ENCODE measurements around the gene ARMC2. TPM values are rescaled to one million over a fixed set of nuclear protein-coding genes. Genes with fewer than 3 reads are reported as not detected.
"Not testable (repeated sequence)": the region's sequence is repeated elsewhere in the genome, so short reads cannot be mapped to it uniquely, and the experiment has no call there.

The ARMC2 gene
- total RNA-seq, 1 donor from 2014 or later, result 2.8 TPM

DNA sequence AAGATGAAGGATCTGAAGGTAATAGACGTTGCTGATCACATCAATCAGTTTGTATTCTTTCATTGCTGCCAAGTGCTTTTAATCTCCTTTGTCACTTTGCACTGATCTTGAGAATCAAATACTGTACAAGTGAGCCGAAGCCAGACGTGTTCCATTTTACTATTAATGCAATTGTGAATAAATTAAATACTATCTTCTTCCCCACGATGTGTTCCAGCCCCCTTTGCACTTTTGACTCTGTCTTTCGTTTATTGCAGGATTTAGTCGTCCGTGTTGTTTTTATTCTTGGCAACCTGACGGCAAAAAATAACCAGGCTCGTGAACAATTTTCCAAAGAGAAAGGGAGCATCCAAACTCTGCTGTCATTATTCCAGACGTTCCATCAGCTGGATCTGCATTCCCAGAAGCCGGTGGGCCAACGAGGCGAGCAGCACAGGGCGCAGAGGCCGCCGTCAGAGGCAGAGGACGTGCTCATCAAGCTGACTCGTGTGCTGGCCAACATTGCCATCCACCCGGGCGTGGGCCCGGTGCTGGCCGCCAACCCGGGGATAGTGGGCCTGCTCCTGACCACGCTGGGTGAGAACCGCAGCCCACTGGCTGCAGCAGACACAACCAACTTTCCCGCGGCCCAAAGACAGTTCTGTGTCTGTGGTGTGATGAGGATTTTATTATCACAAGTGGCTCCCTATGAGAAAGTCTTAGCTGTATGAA is 104.7 kb downstream of the ARMC2 start:
- no peak for DNase-seq

DNA sequence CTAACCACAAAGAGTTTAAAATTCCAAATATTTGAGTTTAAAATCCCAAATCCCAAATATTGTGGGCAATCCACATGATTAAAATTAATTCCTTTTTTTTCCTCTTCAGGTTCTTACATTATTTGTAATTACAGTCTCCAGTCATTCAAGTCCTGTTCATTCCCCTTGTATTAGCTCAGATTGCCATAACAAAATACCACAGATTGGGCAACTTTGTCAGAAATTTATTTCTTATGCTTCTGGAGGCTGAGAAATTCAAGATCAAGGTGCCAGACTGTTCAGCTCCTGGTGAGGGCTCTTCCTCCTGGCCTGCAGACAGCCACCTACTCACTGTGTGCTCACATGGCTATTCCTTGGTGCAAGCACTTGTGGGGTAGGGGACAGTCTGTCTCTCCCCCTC is 105.5 kb downstream of the ARMC2 start:
- DNase-seq, result no peak

DNA sequence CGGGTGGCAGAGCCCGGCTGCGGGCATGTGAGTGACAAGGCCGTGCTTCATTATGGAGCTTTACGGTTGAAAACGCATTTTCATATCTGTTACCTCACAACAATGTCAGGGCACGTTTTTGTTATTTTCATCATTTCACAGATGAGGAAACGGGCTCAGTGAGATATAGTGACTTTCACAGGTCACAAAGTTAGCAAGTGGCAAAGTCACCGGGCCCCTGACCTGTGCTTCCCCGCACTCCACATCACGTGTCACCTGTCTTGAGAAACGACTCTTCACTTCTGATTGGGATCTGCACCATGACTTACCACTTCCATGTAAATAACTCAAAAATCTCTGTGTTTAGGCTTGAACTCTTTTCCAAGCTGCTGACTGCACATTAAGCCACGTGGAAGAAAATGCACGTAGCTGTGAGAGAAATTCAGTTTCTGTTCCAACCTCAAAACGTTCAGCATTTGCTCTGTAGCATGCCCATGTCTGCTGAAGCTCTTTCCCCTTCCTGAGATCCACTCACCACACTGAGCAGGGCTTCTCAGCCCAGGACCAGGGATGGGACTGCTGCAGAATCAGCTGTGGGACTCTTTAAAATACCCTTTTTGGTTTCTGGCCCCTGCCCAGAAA is 107.2 kb downstream of the ARMC2 start:
- no peak for DNase-seq

DNA sequence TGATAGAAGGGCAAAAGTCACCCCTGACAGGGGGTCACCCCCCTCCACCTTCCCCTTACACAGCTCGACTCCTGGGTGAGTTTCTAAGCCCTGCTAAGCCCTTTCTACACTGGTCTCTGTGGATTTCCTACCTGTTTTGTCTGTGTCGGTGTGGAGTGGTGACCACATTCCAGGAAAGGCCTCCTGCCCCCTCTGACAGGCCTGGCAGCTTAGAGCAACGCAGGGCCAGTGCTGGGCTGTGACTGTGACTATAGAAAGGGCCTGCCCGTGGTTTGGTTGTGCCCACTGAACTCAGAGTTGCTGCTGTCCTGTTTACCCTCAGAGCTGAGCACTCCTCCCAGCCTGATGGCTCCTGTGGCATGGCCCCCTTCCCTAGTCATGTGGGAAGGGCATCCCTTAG is 109.0 kb downstream of the ARMC2 start:
- DNase-seq, result no peak

DNA sequence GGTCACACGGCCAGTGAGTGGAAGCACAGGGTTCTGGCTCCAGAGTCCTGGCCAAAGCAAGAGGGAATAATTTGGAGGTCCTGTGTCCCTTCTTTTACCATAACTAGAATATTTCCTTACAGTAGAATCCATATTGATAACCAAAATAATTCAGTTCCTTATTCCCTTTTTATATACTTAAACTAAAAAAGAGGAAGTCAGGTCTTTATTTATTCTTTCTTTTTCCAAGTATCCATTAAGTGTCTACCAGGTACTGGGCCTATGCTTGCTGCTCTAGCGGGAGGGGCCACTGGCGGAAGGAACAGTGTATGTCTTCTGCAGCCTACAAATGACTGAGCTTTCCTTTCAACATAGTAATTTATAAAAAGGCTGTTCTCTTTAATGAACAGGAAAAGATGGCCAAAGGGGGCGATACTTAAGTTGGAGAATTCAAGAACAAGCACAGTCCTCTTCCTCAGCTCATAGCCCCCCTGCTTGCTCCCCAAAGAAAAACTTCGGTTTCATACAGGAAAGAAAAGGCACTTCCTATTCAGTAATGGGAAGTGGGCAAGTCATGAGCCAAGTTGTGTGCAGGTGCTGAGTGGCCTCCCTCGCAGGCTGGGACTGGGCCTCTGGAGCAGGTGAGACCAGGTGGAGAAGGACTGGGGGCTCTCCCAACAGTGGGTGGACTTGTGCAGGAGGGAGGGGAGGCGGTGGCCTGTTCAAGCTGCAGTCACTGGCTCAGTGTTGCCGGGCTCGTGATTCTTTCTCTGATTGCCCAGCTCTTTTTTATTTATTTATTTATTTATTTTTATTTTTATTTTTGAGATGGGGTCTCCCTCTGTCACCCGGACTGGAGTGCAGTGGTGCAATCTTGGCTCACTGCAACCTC is 110.9 kb downstream of the ARMC2 start:
- no peak for DNase-seq

DNA sequence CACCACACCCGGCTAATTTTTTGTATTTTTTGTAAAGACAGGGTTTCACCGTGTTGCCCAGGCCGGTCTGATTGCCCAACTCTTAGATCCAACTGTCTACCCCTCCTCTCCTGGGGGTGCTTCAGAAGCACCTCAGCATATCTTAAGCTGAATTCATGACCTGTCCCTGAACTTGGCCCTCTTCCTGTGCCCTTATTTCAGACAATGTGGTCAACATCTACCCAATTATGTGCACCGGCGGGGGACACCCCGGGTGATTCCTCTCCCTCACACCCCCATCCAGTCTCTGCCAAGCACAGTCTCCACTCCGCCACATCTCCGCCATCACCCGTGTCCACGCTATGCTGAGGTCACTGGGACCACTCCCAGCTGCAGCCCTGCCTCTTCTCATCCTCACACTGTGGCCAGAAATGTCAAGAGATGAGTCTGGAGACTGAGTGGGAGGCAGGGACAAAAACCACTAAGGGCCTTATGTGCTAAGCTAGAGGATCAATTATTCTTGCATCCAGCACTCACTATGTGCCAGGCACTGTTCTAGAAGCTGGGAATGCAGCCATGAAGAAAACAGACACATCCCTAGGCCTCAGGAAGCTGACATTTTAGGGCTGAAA is 111.9 kb downstream of the ARMC2 start:
- DNase-seq, result no peak

DNA sequence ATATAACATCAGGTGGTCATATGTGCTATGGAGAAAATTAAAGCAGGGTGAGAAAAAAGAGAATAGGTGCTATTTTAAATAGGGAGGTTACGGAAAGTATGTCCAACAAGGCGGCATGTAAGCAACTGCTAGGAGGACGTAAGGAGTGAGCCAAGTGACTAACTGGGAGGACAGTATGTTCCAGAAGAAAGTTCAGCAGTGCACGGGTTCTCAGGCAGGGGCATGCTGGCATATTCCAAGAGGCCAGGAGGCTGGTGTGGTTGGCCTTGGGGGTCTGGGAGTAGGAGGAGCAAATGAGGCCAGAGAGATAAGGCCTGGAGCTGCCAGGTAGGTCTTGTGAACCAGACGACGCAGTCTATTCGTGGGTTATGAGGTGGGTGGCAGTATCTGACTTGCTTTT is 112.4 kb downstream of the ARMC2 start:
- no peak for DNase-seq

DNA sequence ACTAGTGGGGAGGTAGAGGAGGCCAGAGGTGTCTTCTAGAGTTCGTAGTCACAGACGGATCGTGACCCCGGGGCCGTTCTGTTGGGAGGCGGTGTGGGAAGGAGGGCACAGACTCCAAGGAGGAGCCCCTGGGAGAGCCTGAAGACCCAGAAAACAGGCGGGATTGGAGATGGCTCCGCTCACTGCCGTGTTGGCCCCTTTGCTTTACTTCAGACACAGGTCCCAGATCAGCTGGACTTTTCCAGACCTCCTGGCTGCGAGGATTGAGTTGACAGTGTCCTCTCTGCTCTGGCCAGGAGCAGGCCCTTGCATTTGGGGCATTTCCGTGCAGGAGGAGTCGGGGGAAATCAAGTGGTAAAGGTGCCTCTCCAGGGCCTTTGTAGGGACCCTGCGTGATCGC is 112.9 kb downstream of the ARMC2 start:
- DNase-seq, result no peak

DNA sequence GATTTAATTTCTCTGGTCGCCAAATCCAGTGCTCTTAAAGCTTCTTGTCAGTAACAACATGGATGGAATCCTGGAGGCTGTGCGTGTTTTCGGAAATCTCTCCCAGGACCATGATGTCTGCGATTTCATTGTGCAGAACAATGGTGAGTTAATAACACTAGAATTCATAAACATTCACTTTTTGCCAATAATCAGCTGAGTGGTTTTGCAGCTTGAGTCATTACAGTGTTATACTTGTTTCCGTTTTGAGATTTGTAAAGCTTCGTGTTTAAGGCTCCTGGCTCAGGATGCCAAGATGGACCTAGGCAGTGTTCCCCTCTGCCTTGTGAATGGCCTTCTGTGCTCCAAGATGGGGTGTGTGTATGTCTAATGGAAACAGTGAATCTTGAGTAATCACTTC is 113.8 kb downstream of the ARMC2 start:
- peak; percentile 59 for DNase-seq

DNA sequence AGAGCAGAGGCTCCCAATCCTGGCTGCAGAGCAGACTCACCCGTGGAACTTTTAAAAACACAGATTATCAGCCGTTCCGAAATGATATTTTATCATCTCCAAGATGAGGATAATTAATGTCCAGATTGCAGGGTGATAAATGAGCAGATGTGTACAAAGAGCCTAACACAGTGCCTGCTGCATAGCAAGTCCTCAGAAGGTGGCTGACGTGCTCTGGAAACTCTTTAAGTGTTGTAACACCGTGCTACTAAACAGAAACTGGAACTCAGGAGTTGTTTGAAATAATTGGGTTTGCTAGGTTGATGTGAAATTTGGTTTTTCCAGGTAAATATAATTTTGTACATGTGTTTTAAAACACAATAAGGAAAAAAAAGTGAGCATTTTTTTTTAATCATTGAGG is 118.0 kb downstream of the ARMC2 start:
- no peak for DNase-seq

DNA sequence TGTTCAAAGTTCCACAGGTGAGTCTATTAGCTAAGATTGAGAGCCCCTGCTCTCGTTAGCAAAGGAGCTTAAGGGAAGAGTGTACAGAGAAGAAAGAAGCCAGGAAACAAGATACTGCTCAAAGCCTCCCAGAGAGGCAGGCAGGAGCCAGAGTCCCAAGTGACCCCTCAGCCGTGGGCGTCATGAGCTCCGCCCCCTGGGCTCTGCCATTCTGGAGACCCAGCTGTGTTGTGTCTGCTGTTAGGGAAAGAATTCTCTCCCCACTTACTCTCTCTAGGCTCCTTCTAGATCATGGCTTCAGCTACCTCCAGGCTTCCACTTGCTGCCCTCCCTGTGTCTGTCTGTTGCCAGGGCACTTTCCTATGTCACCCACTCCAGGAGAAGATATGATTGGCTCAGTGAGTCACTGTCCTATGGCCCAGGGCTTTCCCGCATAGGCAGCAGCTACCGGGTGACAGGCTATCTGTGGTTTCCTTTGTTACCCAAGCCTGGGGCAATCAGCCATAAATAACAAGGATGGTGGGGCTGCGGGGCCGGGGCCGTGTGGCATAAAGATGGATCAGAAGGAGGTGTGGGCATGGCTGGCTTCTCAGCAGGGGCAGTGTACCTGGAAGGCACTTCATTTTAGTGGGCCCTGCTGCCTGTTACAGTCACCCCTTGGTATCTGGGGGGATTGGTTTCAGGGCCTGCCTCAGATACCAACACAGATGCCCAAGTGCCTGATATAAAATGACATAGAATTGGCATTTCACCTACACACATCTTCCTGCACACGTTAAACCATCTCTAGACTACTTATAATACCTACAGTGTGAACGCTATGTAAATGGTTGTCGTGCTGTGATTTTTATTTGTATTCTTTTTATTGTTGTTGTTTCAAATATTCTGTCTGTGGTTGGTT is 118.9 kb downstream of the ARMC2 start:
- peak; percentile 58 for DNase-seq

DNA sequence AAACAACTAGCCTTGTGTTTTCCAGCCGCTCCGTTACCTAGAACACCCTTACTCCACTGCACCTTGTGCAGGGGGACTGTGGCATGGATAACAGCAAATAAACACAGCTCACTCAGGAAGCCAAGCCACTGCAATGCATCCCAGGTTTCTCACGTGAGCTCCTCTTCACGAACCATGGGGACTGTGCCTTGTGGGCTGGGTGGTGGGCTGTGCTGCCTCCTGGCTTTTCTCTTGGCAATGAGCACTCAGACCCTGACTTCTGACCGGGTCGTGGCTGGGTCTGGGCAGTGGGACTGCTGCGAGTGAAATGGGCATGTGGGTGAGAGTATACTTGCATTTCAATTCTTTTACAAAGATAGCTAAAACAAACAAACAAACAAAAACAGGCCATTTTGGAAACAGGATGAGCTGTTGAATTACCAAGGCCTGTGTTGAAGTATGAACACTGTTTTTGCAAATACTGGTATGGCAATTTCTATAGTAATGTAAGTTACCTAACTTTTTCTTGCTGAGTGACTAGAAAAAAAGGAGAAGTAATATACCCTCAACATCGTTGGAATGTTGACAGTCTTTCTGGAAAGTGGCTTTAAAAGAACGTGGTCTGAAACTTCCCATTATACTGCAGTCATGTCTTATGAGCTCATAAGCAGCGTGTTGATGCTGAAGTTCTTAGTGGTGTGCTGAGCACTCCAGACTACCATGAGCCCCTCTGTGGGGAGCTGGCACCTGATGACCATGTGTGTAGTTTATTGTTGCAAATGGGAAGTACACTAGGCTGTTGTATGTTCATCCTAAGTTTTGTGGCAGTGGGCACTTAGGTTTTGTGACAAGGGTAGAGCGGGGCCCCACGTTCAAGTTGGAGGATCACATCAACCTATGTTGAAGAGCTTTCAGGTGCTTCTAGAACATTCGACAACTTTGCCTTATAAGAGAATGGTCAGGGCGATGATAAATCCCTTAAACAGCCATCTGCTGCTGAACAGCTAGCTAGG is 120.4 kb downstream of the ARMC2 start:
- DNase-seq, result no peak

DNA sequence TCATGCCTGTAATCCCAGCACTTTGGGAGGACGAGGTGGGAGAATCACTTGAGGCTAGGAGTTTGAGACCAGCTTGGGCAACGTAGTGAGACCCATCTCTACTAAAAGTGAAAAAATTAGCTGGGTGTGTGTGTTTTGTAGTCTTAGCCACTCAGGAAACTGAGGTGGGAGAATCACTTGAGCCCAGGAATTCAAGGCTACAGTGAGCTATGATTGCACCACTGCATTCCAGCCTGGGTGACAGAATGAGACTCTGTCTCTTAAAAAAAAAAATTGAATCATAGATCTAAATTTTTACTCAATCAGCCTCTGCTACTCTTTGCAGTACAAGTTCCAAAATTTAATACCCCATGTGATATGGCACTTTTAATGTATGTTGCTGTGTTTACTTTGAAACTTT is 121.6 kb downstream of the ARMC2 start:
- no peak for DNase-seq

DNA sequence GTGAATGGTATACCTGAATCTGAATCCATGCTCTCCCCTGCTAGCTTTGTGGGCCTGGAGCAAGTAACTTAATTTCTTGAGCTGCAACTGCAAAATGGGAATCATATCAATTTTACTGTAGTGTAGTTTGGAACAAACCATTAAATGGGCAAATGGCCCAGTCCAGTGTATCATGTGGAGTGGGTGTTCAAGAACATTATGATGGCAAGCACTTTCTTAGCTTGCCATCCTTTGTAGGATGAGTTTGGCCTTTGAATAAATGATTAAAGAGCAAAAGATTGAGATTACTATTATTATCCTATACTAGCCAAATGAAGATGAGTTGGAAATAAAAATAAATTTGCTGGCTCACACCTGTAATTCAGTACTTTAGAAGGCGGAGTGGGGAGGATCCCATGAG is 126.0 kb downstream of the ARMC2 start:
- no peak for DNase-seq

DNA sequence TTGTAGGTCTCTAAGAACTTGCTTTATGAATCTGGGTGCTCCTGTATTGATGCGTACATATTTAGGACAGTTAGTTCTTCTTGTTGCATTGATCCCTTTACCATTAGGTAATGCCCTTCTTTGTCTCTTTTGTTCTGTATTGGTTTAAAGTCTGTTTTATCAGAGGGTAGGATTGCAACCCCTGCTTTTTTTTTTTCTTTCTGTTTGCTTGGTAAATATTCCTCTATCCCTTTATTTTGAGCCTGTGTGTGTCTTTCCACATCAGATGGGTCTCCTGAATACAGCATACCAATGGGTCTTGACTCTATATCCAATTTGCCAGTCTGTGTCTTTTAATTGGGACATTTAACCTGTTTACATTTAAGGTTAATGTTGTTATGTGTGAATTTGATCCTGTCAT is 130.4 kb downstream of the ARMC2 start:
- not testable (repeated sequence) for DNase-seq

DNA sequence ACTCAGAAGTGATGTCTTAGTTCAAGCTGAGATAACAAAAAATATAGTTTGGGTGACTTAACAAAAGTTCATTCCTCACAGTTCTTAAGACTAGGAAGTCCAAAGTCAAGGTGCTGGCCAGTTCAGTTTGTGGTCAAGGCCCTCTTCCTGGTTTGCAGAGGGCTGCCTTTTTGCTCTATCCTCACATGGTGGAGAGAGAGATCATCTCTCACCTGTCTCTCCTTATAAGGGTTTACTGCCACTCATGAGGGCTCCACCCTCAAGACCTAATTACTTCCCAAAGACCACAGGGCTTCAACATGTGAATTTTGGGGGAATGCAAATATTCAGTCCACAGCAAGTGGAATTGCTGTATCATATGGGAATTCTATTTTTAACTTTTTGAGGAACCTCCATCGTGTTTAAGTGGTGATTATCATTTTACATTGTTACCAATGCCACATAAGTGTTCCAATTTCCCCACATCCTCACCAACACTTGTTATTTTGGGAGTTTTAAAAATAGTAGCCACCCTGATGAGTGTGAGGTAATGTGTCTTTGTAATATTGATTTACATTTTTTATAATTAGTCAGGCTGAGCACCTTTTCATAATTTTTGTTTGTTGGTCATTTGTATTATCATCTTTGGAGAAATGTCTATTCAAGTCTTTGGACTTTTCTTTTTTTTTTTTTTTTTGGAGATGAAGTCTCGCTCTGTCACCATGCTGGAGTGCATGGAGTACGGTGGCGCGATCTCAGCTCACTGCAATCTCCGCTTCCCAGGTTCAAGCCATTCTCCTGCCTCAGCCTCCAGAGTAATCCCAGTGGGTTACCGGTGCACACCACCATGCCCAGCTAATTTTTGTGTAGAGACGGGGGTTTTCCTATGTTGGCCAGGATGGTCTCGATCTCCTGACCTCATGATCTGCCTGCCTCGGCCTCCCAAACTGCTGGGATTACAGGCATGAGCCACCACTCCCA is 134.2 kb downstream of the ARMC2 start:
- DNase-seq, result no peak

DNA sequence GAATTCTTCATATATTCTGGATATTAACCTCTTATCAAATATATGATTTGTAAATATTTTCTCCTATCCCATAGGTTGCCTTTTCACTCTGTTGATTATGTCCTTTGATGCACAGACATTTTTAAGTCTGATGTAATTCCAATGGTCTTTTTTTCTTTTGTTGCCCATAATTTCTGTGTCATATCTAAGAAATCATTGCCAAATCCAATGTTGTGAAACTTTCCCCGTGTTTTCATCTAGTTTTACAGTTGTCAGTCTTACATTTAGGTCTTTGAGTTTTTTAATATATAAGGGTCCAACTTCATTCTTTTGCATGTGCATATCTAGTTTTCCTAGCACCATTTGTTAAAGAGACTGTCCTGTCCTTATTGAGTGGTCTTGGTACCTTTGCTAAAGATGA is 134.9 kb downstream of the ARMC2 start:
- DNase-seq, result no peak

DNA sequence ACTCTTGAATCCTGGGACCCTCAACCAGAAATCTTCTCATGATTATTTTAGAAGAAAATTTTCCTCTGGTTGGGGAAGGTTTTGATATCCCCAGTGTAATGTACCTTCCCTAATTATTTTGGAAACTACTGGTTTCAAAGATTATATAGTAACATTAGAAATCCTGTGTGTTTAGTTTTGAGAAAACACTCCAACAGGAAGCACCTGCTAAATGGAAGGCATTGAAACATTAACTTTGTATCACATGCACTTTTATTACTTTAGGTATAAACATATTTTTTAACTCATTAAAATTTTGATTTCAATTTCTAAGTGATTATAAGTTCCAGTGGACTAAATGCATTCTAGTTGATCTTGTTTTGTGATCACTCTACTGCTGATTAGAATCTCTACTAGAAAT is 137.1 kb downstream of the ARMC2 start:
- DNase-seq, result no peak

DNA sequence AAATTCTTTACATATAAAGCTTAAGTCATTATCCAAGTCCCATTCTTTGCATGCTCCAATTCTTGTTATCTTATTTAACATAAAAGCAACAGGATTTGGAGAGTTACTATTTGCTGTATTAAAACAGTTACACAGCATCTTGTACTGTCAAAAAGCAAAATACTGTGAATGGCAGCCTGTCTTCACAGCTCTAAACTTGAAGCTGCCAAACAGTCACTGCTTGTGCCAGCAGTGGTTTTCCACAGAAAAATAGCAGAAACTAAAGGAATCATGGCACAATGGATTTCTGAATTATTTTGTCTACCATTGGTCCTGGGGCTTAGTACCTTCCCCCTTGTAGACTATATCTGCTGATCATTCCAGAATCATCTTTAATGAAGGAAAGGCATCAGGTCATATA is 138.9 kb downstream of the ARMC2 start:
- no peak for DNase-seq
